GM19438 (cell line): ENCODE results near the gene NELFE.
"Not testable (repeated sequence)": the region's sequence is repeated elsewhere in the genome, so short reads cannot be mapped to it uniquely, and the experiment has no call there.

ENCODE experiments used
- ATAC-seq: cut with Tn5 transposase; IDR thresholded peaks from one replicate; pipeline ENCODE4 v1.9.1; 2021; ENCODE audit warnings: low read depth; ENCODE audit not compliant: unreplicated experiment

NELFE gene

GRCh38 chr6:31958741-31959739, at the start of gene NELFE, which contains the start of gene SKIC2:
Gene NELFE, minus strand, starts transcription at chr6:31958971. Its CDS starts 525 bp downstream, at chr6:31958446.
Gene SKIC2, plus strand, starts transcription at chr6:31959175. Its CDS starts 18 bp downstream, at chr6:31959193.
- peak; percentile 93 for ATAC-seq

- not testable (repeated sequence) for ATAC-seq
Observed at GRCh38 chr6:32008037-32008436, 49.3 kb upstream of the NELFE start.

GRCh38 chr6:32007086-32007485, 48.3 kb upstream of the NELFE start:
- not testable (repeated sequence) for ATAC-seq

GRCh38 chr6:32005991-32006529, 47.3 kb upstream of the NELFE start:
- not testable (repeated sequence) for ATAC-seq

GRCh38 chr6:32005538-32005880, 46.7 kb upstream of the NELFE start:
- ATAC-seq, result not testable (repeated sequence)

GRCh38 chr6:32004864-32005537, 46.2 kb upstream of the NELFE start:
- not testable (repeated sequence) for ATAC-seq

GRCh38 chr6:32004393-32004792, 45.6 kb upstream of the NELFE start:
- not testable (repeated sequence) for ATAC-seq

GRCh38 chr6:32003301-32003700, 44.5 kb upstream of the NELFE start:
- ATAC-seq, result not testable (repeated sequence)

- not testable (repeated sequence) for ATAC-seq
Observed at GRCh38 chr6:32002546-32003268, 43.9 kb upstream of the NELFE start.

- ATAC-seq, result not testable (repeated sequence)
Observed at GRCh38 chr6:31996385-31996784, 37.6 kb upstream of the NELFE start.

GRCh38 chr6:31994421-31994820, 35.6 kb upstream of the NELFE start:
- ATAC-seq, result not testable (repeated sequence)

GRCh38 chr6:31989363-31989762, 30.6 kb upstream of the NELFE start:
- ATAC-seq, result not testable (repeated sequence)

GRCh38 chr6:31981744-31982143, 23.0 kb upstream of the NELFE start, which contains the start of gene C4A:
Gene C4A, plus strand, starts transcription at chr6:31982057. Its CDS starts 51 bp downstream, at chr6:31982108.
- not testable (repeated sequence) for ATAC-seq

- not testable (repeated sequence) for ATAC-seq
Observed at GRCh38 chr6:31980998-31981397, 22.2 kb upstream of the NELFE start.

- ATAC-seq, result not testable (repeated sequence)
Observed at GRCh38 chr6:31980195-31980876, 21.6 kb upstream of the NELFE start.

- ATAC-seq, result no peak
Observed at GRCh38 chr6:31979238-31979898, 20.6 kb upstream of the NELFE start.

- ATAC-seq, result no peak
Observed at GRCh38 chr6:31978831-31979230, 20.1 kb upstream of the NELFE start.

GRCh38 chr6:31977816-31978431, 19.2 kb upstream of the NELFE start:
- ATAC-seq, result no peak

GRCh38 chr6:31976065-31976464, 17.3 kb upstream of the NELFE start:
- not testable (repeated sequence) for ATAC-seq
